Caco-2 (cell line): ENCODE results near the gene MPO. TPM values are rescaled to one million over a fixed set of nuclear protein-coding genes. Genes with fewer than 3 reads are reported as not detected.

ENCODE experiments used
- Bru-seq: library from RNA; stranded (reverse); fragments of 400-500 nt; gene quantifications from one replicate; lab custom pipeline; 2021; lab: Mats Ljungman, UMichigan
- BruChase-seq, 2 experiments: library from RNA; stranded (reverse); fragments of 400-500 nt; gene quantifications; one replicate each; lab custom pipeline; 2021; lab: Mats Ljungman, UMichigan
- BruUV-seq: library from RNA; stranded (reverse); fragments of 400-500 nt; replicated peaks from 2 replicates; lab custom pipeline; 2021; lab: Mats Ljungman, UMichigan
- CTCF ChIA-PET: fragments of 300-600 bp; sonication (Branson Sonifier 250); formaldehyde crosslinking; loops from one replicate; lab custom pipeline; 2022; ENCODE audit warnings: antibody characterized with exemption; lab: Charles Lee
- POLR2A ChIA-PET: fragments of 300-600 bp; sonication (Branson Sonifier 250); formaldehyde crosslinking; loops from one replicate; lab custom pipeline; 2022; ENCODE audit warnings: antibody characterized with exemption; lab: Charles Lee
- DNase-seq, 2 experiments: peaks; one replicate each; pipeline versions ENCODE4 v3.0.0 to v3.0.0-alpha.2; 2020 to 2022
- H3K27me3 ChIP-seq: replicated peaks from 2 replicates; pipeline ENCODE4 v1.6.0; 2011; ENCODE audit warnings: low read length; ENCODE audit not compliant: control insufficient read depth, insufficient read depth
- H3K36me3 ChIP-seq: 2 replicates; pipeline ENCODE4 v1.5.1; 2011; ENCODE audit warnings: low read length; ENCODE audit not compliant: control insufficient read depth, insufficient read depth
- H3K4me1 ChIP-seq: fragments of 250-450 bp; sonication (Bioruptor Pico); 2 replicates; pipeline ENCODE4 v1.5.1; 2020; ENCODE audit warnings: mild to moderate bottlenecking
- H3K4me3 ChIP-seq: 2 replicates; pipeline ENCODE4 v1.5.1; 2011; ENCODE audit warnings: low read depth, mild to moderate bottlenecking, control low read depth, low read length
- H3K9me3 ChIP-seq: fragments of 250-450 bp; sonication (Bioruptor Pico); 2 replicates; pipeline ENCODE4 v1.5.1; 2020; ENCODE audit warnings: mild to moderate bottlenecking, moderate library complexity
- H3K27ac Mint-ChIP-seq: one replicate; pipeline ENCODE4 v1.8.0; 2022; ENCODE audit warnings: mixed read lengths; ENCODE audit not compliant: unreplicated experiment
- H3K27me3 Mint-ChIP-seq: one replicate; pipeline ENCODE4 v1.8.0; 2022; ENCODE audit warnings: mixed read lengths; ENCODE audit not compliant: insufficient read depth, unreplicated experiment
- H3K36me3 Mint-ChIP-seq: one replicate; pipeline ENCODE4 v1.8.0; 2022; ENCODE audit warnings: mild to moderate bottlenecking, mixed read lengths; ENCODE audit not compliant: insufficient read depth, unreplicated experiment
- H3K4me1 Mint-ChIP-seq: one replicate; pipeline ENCODE4 v1.8.0; 2022; ENCODE audit warnings: low read depth, mixed read lengths; ENCODE audit not compliant: unreplicated experiment
- H3K4me3 Mint-ChIP-seq: one replicate; pipeline ENCODE4 v1.8.0; 2022; ENCODE audit warnings: mild to moderate bottlenecking, moderate library complexity, mixed read lengths; ENCODE audit not compliant: unreplicated experiment
- H3K9me3 Mint-ChIP-seq: one replicate; pipeline ENCODE4 v1.8.0; 2022; ENCODE audit warnings: mixed read lengths; ENCODE audit not compliant: unreplicated experiment
- intact Hi-C: fragments of 100-400 bp; cut with micrococcal nuclease; formaldehyde crosslinking; loops from one replicate; pipeline ENCODE4 v1.10.0; 2022; ENCODE audit not compliant: unreplicated experiment
- long read RNA-seq: library from polyadenylated mRNA; stranded (forward); transcript quantifications from one replicate; pipeline ENCODE4 v2.0.0, GENCODE V29; 2022
- total RNA-seq: library from RNA; stranded (reverse); gene quantifications from 2 replicates; pipeline ENCODE4 v1.2.3, GENCODE V29; 2022
- TF ChIP-seq, protein P1 (sequence below), 2 experiments: fragments of 200-600 bp in 1 of 2; IDR thresholded peaks; 1 replicate in 1 of 2; 2 replicates in 1 of 2; pipeline versions ENCODE4 v1.5.1 to v1.8.0; 2011 to 2022; ENCODE audit warnings: antibody characterized with exemption in 1 of 2, control low read depth in 1 of 2, inconsistent platforms in 1 of 2, low read depth in 1 of 2, low read length in 1 of 2, mild to moderate bottlenecking in 1 of 2, moderate library complexity in 1 of 2; ENCODE audit not compliant: insufficient read depth in 1 of 2, severe bottlenecking in 1 of 2, unreplicated experiment in 1 of 2

The MPO gene, protein sequence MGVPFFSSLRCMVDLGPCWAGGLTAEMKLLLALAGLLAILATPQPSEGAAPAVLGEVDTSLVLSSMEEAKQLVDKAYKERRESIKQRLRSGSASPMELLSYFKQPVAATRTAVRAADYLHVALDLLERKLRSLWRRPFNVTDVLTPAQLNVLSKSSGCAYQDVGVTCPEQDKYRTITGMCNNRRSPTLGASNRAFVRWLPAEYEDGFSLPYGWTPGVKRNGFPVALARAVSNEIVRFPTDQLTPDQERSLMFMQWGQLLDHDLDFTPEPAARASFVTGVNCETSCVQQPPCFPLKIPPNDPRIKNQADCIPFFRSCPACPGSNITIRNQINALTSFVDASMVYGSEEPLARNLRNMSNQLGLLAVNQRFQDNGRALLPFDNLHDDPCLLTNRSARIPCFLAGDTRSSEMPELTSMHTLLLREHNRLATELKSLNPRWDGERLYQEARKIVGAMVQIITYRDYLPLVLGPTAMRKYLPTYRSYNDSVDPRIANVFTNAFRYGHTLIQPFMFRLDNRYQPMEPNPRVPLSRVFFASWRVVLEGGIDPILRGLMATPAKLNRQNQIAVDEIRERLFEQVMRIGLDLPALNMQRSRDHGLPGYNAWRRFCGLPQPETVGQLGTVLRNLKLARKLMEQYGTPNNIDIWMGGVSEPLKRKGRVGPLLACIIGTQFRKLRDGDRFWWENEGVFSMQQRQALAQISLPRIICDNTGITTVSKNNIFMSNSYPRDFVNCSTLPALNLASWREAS
- total RNA-seq: 0.23 TPM in 1 of 2 replicates, not detected in the other
- not detected for Bru-seq, nascent RNA
- percentile 14 among the genes with signal in this experiment for BruChase-seq, experiment 1, labeled RNA remaining after a 2-hour chase
- percentile 10 among the genes with signal in this experiment for BruChase-seq, experiment 2, labeled RNA remaining after a 6-hour chase
- long read RNA-seq: 0 reads

DNA sequence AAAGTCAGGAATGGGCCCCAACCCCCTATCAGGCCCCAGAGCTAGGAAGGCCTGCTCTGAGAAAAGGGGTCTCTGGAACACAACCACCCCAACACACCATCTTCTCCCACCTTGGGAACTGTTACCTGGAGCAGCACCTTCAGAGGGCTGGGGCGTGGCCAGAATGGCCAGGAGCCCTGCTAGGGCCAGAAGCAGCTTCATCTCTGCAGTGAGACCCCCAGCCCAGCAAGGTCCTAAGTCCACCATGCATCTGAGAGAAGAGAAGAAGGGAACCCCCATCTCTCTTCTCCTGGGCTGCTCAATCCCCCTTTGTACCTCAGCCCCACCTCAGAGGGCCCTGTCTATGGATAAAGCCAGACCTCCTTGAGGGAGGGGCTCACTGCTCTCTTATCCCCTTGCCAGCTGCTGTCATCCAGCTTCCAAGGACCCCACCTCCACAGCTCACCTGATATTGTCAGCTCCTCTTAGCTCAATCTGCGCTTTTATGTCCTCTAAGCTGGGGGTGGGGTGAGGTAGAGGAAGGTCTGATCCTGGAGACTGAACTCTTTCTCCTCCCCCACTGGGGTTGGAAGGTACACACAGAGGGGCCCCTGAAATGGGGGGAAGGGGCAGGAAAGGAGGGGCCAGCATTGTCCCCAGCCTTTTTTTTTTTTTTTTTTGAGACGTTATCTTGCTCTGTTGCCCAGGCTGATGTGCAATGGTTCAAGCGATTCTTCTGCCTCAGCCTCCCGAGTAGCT, at the start of gene MPO:
Gene MPO, minus strand, starts transcription at position 456 of the 738 bp plus-strand sequence. Its CDS starts 177 bp downstream, at position 279.
- Histone ChIP-seq H3K4me3 (no peak within 1 kb of the TSS), H3K9me3 (no peaks in the 10 kb centered on the region), H3K27me3 (no peaks in the 10 kb centered on the region), H3K36me3 (no peaks in the 10 kb centered on the region), H3K4me1 (no peaks in the 10 kb centered on the region)
- Mint-ChIP-seq H3K9me3 (no peaks in the 10 kb centered on the region), H3K4me3 (no peak within 1 kb of the TSS), H3K27ac (no peak within 1 kb of the TSS), H3K27me3 (no peaks in the 10 kb centered on the region), H3K36me3 (no peaks in the 10 kb centered on the region), H3K4me1 (peaks cover 6% of the 10 kb centered on the region)
- no TSS peak for BruUV-seq
- TF ChIP-seq, protein P1, sequence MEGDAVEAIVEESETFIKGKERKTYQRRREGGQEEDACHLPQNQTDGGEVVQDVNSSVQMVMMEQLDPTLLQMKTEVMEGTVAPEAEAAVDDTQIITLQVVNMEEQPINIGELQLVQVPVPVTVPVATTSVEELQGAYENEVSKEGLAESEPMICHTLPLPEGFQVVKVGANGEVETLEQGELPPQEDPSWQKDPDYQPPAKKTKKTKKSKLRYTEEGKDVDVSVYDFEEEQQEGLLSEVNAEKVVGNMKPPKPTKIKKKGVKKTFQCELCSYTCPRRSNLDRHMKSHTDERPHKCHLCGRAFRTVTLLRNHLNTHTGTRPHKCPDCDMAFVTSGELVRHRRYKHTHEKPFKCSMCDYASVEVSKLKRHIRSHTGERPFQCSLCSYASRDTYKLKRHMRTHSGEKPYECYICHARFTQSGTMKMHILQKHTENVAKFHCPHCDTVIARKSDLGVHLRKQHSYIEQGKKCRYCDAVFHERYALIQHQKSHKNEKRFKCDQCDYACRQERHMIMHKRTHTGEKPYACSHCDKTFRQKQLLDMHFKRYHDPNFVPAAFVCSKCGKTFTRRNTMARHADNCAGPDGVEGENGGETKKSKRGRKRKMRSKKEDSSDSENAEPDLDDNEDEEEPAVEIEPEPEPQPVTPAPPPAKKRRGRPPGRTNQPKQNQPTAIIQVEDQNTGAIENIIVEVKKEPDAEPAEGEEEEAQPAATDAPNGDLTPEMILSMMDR (IDR thresholded peaks at IDR 0.05; ENCODE audit: insufficient read depth in 1 of 2, low read depth in 1 of 2, low read length in 1 of 2, severe bottlenecking in 1 of 2, unreplicated experiment in 1 of 2): no peak
- intact Hi-C loops: no loop called here
- CTCF ChIA-PET: interaction anchor here (0.9 kb wide), 1 partner anchor 25 kb away, joined by 11 read pairs; no protein-coding TSS in a partner anchor
- POLR2A ChIA-PET: no interaction called here
- DNase-seq: no peak

DNA sequence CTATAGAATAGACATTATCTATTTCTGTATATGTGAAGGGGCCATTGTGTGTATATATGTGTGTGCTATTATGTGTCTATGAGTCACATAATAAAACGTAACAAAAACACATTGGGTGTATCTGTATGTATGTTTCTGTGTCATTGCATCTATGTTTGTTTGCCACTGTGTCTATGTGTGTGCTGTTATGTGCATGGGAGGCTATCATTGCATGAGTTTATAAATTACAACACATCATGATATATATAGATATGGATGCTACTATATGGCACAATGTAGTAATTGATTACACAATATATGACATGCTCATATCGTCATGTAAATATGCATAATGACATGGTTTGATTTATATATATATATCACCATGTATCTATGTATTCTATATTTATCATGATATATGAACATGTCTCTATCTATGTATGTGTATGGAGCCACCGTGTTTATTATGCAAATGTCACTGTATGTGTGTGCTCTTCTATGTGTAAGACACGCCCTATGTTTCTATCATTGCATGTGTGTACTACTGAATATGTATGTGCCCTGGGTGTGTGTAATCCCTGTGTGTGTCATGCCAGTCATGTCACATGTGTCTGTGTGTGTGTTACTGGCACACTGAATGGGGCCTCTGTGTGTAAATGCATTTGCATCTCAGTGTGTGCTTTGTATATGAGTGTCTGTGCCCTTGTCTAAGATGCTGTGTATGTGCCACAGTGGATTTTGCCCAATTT, 49.2 kb upstream of the MPO start:
- no peaks in the 10 kb centered on the region for H3K36me3 ChIP-seq
- H3K27me3 ChIP-seq: no peaks in the 10 kb centered on the region
- ChIA-PET POLR2A (no interaction called here), CTCF (interaction anchor here (0.9 kb wide), 1 partner anchor 88 kb away, joined by 3 read pairs; no protein-coding TSS in a partner anchor)
- TF ChIP-seq, protein P1 (IDR thresholded peaks at IDR 0.05; ENCODE audit: insufficient read depth in 1 of 2, low read depth in 1 of 2, low read length in 1 of 2, severe bottlenecking in 1 of 2, unreplicated experiment in 1 of 2): no peak
- DNase-seq: no peak
- H3K4me1 Mint-ChIP-seq: peaks cover 14% of the 10 kb centered on the region
- no peak overlapping the region for H3K27ac Mint-ChIP-seq
- H3K4me3 Mint-ChIP-seq: no peak overlapping the region
- H3K27me3 Mint-ChIP-seq: no peaks in the 10 kb centered on the region
- intact Hi-C loops: no loop called here
- H3K4me1 ChIP-seq: no peaks in the 10 kb centered on the region; the same call in 1 of the 2 replicates
- BruUV-seq: no TSS peak
- no peak overlapping the region for H3K4me3 ChIP-seq
- peaks cover 29% of the 10 kb centered on the region for H3K36me3 Mint-ChIP-seq
- H3K9me3 Mint-ChIP-seq: no peaks in the 10 kb centered on the region
- H3K9me3 ChIP-seq: no peaks in the 10 kb centered on the region
